Endothelial cell (in vitro differentiated cells): ENCODE data around the gene ZMYM4. TPM values are rescaled to one million over a fixed set of nuclear protein-coding genes. Genes with fewer than 3 reads are reported as not detected.
"Not testable (repeated sequence)": the region's sequence is repeated elsewhere in the genome, so short reads cannot be mapped to it uniquely, and the experiment has no call there.

Experiments used
- DNase-seq: peaks from one replicate; pipeline ENCODE4 v3.0.0; 2021; ENCODE audit warnings: low spot score
- H3K27ac Mint-ChIP-seq: one replicate; pipeline ENCODE4 v1.8.0; 2021; ENCODE audit warnings: mixed read lengths, inconsistent platforms; ENCODE audit not compliant: unreplicated experiment
- H3K27me3 Mint-ChIP-seq: one replicate; pipeline ENCODE4 v1.8.0; 2021; ENCODE audit warnings: mild to moderate bottlenecking, moderate library complexity, mixed read lengths, inconsistent platforms; ENCODE audit not compliant: unreplicated experiment
- H3K36me3 Mint-ChIP-seq: one replicate; pipeline ENCODE4 v1.8.0; 2021; ENCODE audit warnings: mild to moderate bottlenecking, low read depth, mixed read lengths, inconsistent platforms; ENCODE audit not compliant: unreplicated experiment
- H3K4me1 Mint-ChIP-seq: one replicate; pipeline ENCODE4 v1.8.0; 2021; ENCODE audit warnings: mild to moderate bottlenecking, mixed read lengths, inconsistent platforms; ENCODE audit not compliant: unreplicated experiment
- H3K4me3 Mint-ChIP-seq: one replicate; pipeline ENCODE4 v1.8.0; 2021; ENCODE audit warnings: mild to moderate bottlenecking, mixed read lengths, inconsistent platforms; ENCODE audit not compliant: unreplicated experiment
- H3K9me3 Mint-ChIP-seq: one replicate; pipeline ENCODE4 v1.8.0; 2021; ENCODE audit warnings: mixed read lengths, inconsistent platforms; ENCODE audit not compliant: unreplicated experiment
- CTCF ChIP-seq: fragments of 200-600 bp; sonication (generic); IDR thresholded peaks from one replicate; pipeline ENCODE4 v1.5.0; 2021; ENCODE audit warnings: antibody characterized with exemption; ENCODE audit not compliant: unreplicated experiment
- total RNA-seq: library from RNA; stranded (reverse); fragmentation: NEBNext Ultra II Directional; extraction: Animal tissue kit (Norgen Biotek cat#: 25700); gene quantifications from one replicate; pipeline ENCODE4 v1.2.1, GENCODE V29; 2021; ENCODE audit not compliant: unreplicated experiment

The ZMYM4 gene
- total RNA-seq, 1 donor from 2014 or later: 102 TPM

GRCh38 chr1:35316264-35316663 is 47.8 kb downstream of the ZMYM4 start:
- Mint-ChIP-seq H3K4me1 (peaks cover 11% of the 10 kb centered on the region), H3K36me3 (peaks cover 12% of the 10 kb centered on the region), H3K9me3 (no peaks in the 10 kb centered on the region), H3K4me3 (no peak overlapping the region), H3K27me3 (peaks cover 2% of the 10 kb centered on the region), H3K27ac (no peak overlapping the region)
- no peak for TF ChIP-seq CTCF
- no peak for DNase-seq

GRCh38 chr1:35319988-35320713 is 51.6 kb downstream of the ZMYM4 start:
- peak overlapping the region; percentile 92 for H3K27ac Mint-ChIP-seq

GRCh38 chr1:35320937-35321336 is 52.4 kb downstream of the ZMYM4 start:
- Mint-ChIP-seq H3K4me3 (peak overlapping the region; percentile 18), H3K4me1 (peaks cover 17% of the 10 kb centered on the region), H3K36me3 (peaks cover 19% of the 10 kb centered on the region), H3K9me3 (no peaks in the 10 kb centered on the region), H3K27ac (peak overlapping the region; percentile 92), H3K27me3 (no peaks in the 10 kb centered on the region)
- TF ChIP-seq CTCF: no peak
- no peak for DNase-seq

More at GRCh38 chr1:35319988-35320713, 51.6 kb downstream of the ZMYM4 start:
- Mint-ChIP-seq H3K9me3 (no peaks in the 10 kb centered on the region), H3K27me3 (no peaks in the 10 kb centered on the region), H3K4me3 (no peak overlapping the region), H3K4me1 (peaks cover 17% of the 10 kb centered on the region), H3K36me3 (peaks cover 19% of the 10 kb centered on the region)
- no peak for DNase-seq
- no peak for TF ChIP-seq CTCF

- Mint-ChIP-seq H3K27ac (peak overlapping the region; percentile 19), H3K9me3 (no peaks in the 10 kb centered on the region), H3K4me1 (peaks cover 17% of the 10 kb centered on the region), H3K4me3 (no peak overlapping the region), H3K36me3 (peaks cover 9% of the 10 kb centered on the region), H3K27me3 (no peaks in the 10 kb centered on the region)
- no peak for TF ChIP-seq CTCF
- no peak for DNase-seq
These were observed 56.0 kb downstream of the ZMYM4 start for GRCh38 chr1:35324486-35324885.

- DNase-seq: no peak
- H3K4me3 Mint-ChIP-seq: no peak overlapping the region
- no peaks in the 10 kb centered on the region for H3K9me3 Mint-ChIP-seq
- H3K27me3 Mint-ChIP-seq: no peaks in the 10 kb centered on the region
- peaks cover 9% of the 10 kb centered on the region for H3K36me3 Mint-ChIP-seq
- H3K4me1 Mint-ChIP-seq: peaks cover 10% of the 10 kb centered on the region
- no peak overlapping the region for H3K27ac Mint-ChIP-seq
- TF ChIP-seq CTCF: no peak
These were observed 57.8 kb downstream of the ZMYM4 start for GRCh38 chr1:35326246-35326866.

GRCh38 chr1:35331618-35332017 is 63.1 kb downstream of the ZMYM4 start:
- H3K27ac Mint-ChIP-seq, DNase-seq, H3K27me3 Mint-ChIP-seq, H3K4me1 Mint-ChIP-seq, H3K36me3 Mint-ChIP-seq, H3K4me3 Mint-ChIP-seq, H3K9me3 Mint-ChIP-seq: not testable (repeated sequence)
